HepG2 (cell line): ENCODE measurements around the gene TGFBR1. TPM values are rescaled to one million over a fixed set of nuclear protein-coding genes. Genes with fewer than 3 reads are reported as not detected.

ENCODE experiments used
- ATAC-seq: fragments of 200-7000 bp; cut with Tn5 transposase; 3 replicates; pipeline ENCODE4 v1.9.1; 2020; ENCODE audit warnings: mild to moderate bottlenecking, moderate library complexity
- BruUV-seq: library from RNA; stranded (reverse); fragments of 400-500 nt; replicated peaks from 2 replicates; lab custom pipeline; 2021; lab: Mats Ljungman, UMichigan
- CTCF ChIA-PET: fragments of 300-600 bp; formaldehyde crosslinking; extraction: SDS; loops from one replicate; lab custom pipeline; 2021; ENCODE audit warnings: low total read pairs, inconsistent platforms, low intra/inter-chr PET ratio; lab: Yijun Ruan, JAX
- POLR2A ChIA-PET: fragments of 350-600 bp; sonication (Branson Sonifier 250); formaldehyde crosslinking; loops from one replicate; lab custom pipeline; 2020; ENCODE audit warnings: antibody characterized with exemption, inconsistent platforms; lab: Yijun Ruan, JAX
- DNase-seq: peaks from one replicate; pipeline ENCODE4 v3.0.0-alpha.2; 2015; ENCODE audit warnings: low spot score
- FAIRE-seq: peaks from 3 replicates; lab custom pipeline; 2011; peaks lifted over from hg19 to GRCh38; lab: Jason Lieb, UNC
- H2AFZ ChIP-seq: one replicate; pipeline ENCODE4 v1.6.1; 2011; ENCODE audit warnings: low read length, inconsistent platforms
- H3K27ac ChIP-seq: fragments of 300-600 bp; 3 replicates; pipeline ENCODE4 v1.8.0; 2011; ENCODE audit warnings: mixed run types, mild to moderate bottlenecking, mixed read lengths, low read length, inconsistent platforms; ENCODE audit not compliant: insufficient read depth; ENCODE audit errors: extremely low read length
- H3K27me3 ChIP-seq, 2 experiments: fragments of 200-600 bp in 1 of 2; 2 replicates in 1 of 2; 3 replicates in 1 of 2; pipeline versions ENCODE4 v1.6.0 to v1.8.0; 2011; ENCODE audit warnings: low read length in 2 of 2, mild to moderate bottlenecking in 2 of 2, moderate library complexity in 2 of 2, inconsistent platforms in 1 of 2; ENCODE audit not compliant: insufficient read depth in 2 of 2, control insufficient read depth in 1 of 2
- H3K36me3 ChIP-seq, 2 experiments: fragments of 200-600 bp in 1 of 2; replicated peaks in 1 of 2; 2 replicates in 1 of 2; 3 replicates in 1 of 2; pipeline versions ENCODE4 v1.5.1 to v1.8.0; 2011; ENCODE audit warnings: low read length in 2 of 2, inconsistent platforms in 1 of 2; ENCODE audit not compliant: insufficient read depth in 2 of 2, control insufficient read depth in 1 of 2
- H3K4me1 ChIP-seq: 2 replicates; pipeline ENCODE4 v1.5.1; 2012; ENCODE audit warnings: low read length, inconsistent platforms; ENCODE audit not compliant: insufficient read depth
- H3K4me2 ChIP-seq: 2 replicates; pipeline ENCODE4 v1.6.0; 2011; ENCODE audit warnings: low read depth, low read length, inconsistent platforms
- H3K4me3 ChIP-seq, 3 experiments: fragments of 200-600 bp in 1 of 3; sonication (generic), shearing (Covaris generic) in 1 of 3; replicated peaks in 1 of 3; 2 replicates each; pipeline ENCODE4 v1.5.1; 2011 to 2016; ENCODE audit warnings: low read length in 3 of 3, inconsistent platforms in 2 of 3, low read depth in 2 of 3, mild to moderate bottlenecking in 2 of 3, control low read depth in 1 of 3, mixed read lengths in 1 of 3; ENCODE audit not compliant: insufficient read depth in 1 of 3
- H3K79me2 ChIP-seq: one replicate; pipeline ENCODE4 v1.6.1; 2011; ENCODE audit warnings: low read length, inconsistent platforms; ENCODE audit not compliant: insufficient read depth
- H3K9ac ChIP-seq: 2 replicates; pipeline ENCODE4 v1.6.0; 2011; ENCODE audit warnings: mild to moderate bottlenecking, low read depth, low read length, inconsistent platforms; ENCODE audit not compliant: insufficient read depth
- H3K9me3 ChIP-seq: 2 replicates; pipeline ENCODE4 v1.5.1; 2012; ENCODE audit warnings: mild to moderate bottlenecking, low read length
- H4K20me1 ChIP-seq: 2 replicates; pipeline ENCODE4 v1.6.0; 2011; ENCODE audit warnings: inconsistent platforms, mild to moderate bottlenecking, low read length, moderate library complexity; ENCODE audit not compliant: insufficient read depth
- ZNF142 ChIP-seq: sonication (generic); formaldehyde crosslinking; IDR thresholded peaks from 2 replicates; pipeline ENCODE4 v1.4.0; 2020; ENCODE audit warnings: missing genetic modification reagents
- WGBS: methylation state at CpG from one replicate; pipeline ENCODE4 v1.1.6; 2017; ENCODE audit warnings: low lambda C conversion rate; 5-methylcytosine and 5-hydroxymethylcytosine counted together
- in situ Hi-C: cut with HindIII; loops from 2 replicates; pipeline ENCODE4 v1.10.0; 2017; ENCODE audit warnings: low pct_unique_long_range_greater_than_20kb; ENCODE audit not compliant: extremely low pct_ligation_motif_present
- intact Hi-C: fragments of 100-400 bp; cut with micrococcal nuclease; formaldehyde crosslinking; loops from one replicate; pipeline ENCODE4 v1.10.0; 2022; ENCODE audit not compliant: unreplicated experiment
- polyA plus RNA-seq, 8 experiments: library from polyadenylated mRNA; depleted of rRNA in 3 of 8; stranded (reverse) in 7 of 8; unstranded in 1 of 8; fragments of >200 nt; fragmentation: Illumina TruSeq in 4 of 8; extraction: Trizol in 4 of 8; gene quantifications; 2 replicates each; pipeline versions ENCODE4 v1.2.1 to v1.2.3, GENCODE V29; 2011 to 2016; ENCODE audit warnings: low read depth in 4 of 8, missing spikeins in 1 of 8, mixed read lengths in 1 of 8; ENCODE audit not compliant: insufficient read depth in 1 of 8
- total RNA-seq, 5 experiments: library from RNA; depleted of rRNA; stranded (reverse); fragments of >200 nt; fragmentation: Illumina TruSeq; extraction: Trizol; gene quantifications; 2 replicates each; pipeline ENCODE4 v1.2.3, GENCODE V29; 2016; ENCODE audit warnings: low read depth in 1 of 5

TGFBR1 gene
- total and polyA plus RNA-seq, 2 of the 13 experiments (the other 11 are each of a cell fraction or from before 2014, with no cell fraction given), result 16.8 to 23.9 TPM

GRCh38 chr9:99189887-99190596 lies 85.1 kb downstream of the TGFBR1 start:
- H3K27me3 ChIP-seq, result peaks cover 0 to 7% of the 10 kb centered on the region in 2 experiments; a peak in 1 of 5 replicates
- in situ Hi-C loops, result loop anchor here (10.0 to 25.0 kb wide), 2 partner anchors 615 to 822 kb away; no protein-coding TSS in a partner anchor
- H3K9ac ChIP-seq, result no peak overlapping the region

More at GRCh38 chr9:99189887-99190596, 85.1 kb downstream of the TGFBR1 start:
- no peak overlapping the region for H3K4me2 ChIP-seq
- ATAC-seq, result no peak
- no peaks in the 10 kb centered on the region for H3K9me3 ChIP-seq
- no peaks in the 10 kb centered on the region for H3K79me2 ChIP-seq
- intact Hi-C loops, result loop anchor here (10.0 kb wide), 1 partner anchor 75 kb away; no protein-coding TSS in a partner anchor
- H3K27ac ChIP-seq, result no peak overlapping the region
- 37% methylated on average over 8 of the region's 8 CpGs for WGBS
- CTCF ChIA-PET, result no interaction called here
- H2AFZ ChIP-seq, result no peak overlapping the region
- no peak for FAIRE-seq
- no peak for TF ChIP-seq ZNF142 (CRISPR knock-in tag)
- no peaks in the 10 kb centered on the region for H3K36me3 ChIP-seq
- no TSS peak for BruUV-seq
- no peak for DNase-seq
- H3K4me3 ChIP-seq, result no peak overlapping the region
- POLR2A ChIA-PET, result no interaction called here
- no peaks in the 10 kb centered on the region for H3K4me1 ChIP-seq
- no peaks in the 10 kb centered on the region for H4K20me1 ChIP-seq
